Measurements from ENCODE around the gene CELF2. TPM values are rescaled to one million over a fixed set of nuclear protein-coding genes. Genes with fewer than 3 reads are reported as not detected.

The CELF2 gene
- total RNA-seq, 4 donors from 2014 or later, result 120 to 185 (median 154) TPM

GRCh38 chr10:11152801-11153200, 135.1 kb downstream of the CELF2 start:
- TF ChIP-seq CTCF (IDR thresholded peaks at IDR 0.05; ENCODE audit: low read depth), result no peak

- TF ChIP-seq CTCF (IDR thresholded peaks at IDR 0.05; ENCODE audit: low read depth), result no peak
Measured at GRCh38 chr10:11153245-11153644, 135.6 kb downstream of the CELF2 start.

- no peak for TF ChIP-seq CTCF (IDR thresholded peaks at IDR 0.05; ENCODE audit: low read depth)
Measured at GRCh38 chr10:11153766-11154165, 136.1 kb downstream of the CELF2 start.

GRCh38 chr10:11154333-11154732, 136.7 kb downstream of the CELF2 start:
- TF ChIP-seq CTCF (IDR thresholded peaks at IDR 0.05; ENCODE audit: low read depth), result no peak

GRCh38 chr10:11154849-11155498, 137.3 kb downstream of the CELF2 start:
- TF ChIP-seq CTCF (IDR thresholded peaks at IDR 0.05; ENCODE audit: low read depth), result no peak

- no peak for TF ChIP-seq CTCF (IDR thresholded peaks at IDR 0.05; ENCODE audit: low read depth)
Measured at GRCh38 chr10:11156480-11156879, 138.8 kb downstream of the CELF2 start.

- no peak for TF ChIP-seq CTCF (IDR thresholded peaks at IDR 0.05; ENCODE audit: low read depth)
Measured at GRCh38 chr10:11157292-11158076, 139.8 kb downstream of the CELF2 start.

Measured in subcutaneous adipose tissue (tissue), 4 donors.